Common myeloid progenitor, CD34-positive (primary cell): ENCODE results near the gene NPFF.

Experiments
- CTCF ChIA-PET: fragments of 350-600 bp; sonication (Branson Sonifier 250); formaldehyde crosslinking; loops from one replicate; lab custom pipeline; 2021; ENCODE audit warnings: antibody characterized with exemption; lab: Charles Lee
- POLR2A ChIA-PET: fragments of 350-600 bp; sonication (Branson Sonifier 250); formaldehyde crosslinking; loops from one replicate; lab custom pipeline; 2021; ENCODE audit warnings: antibody characterized with exemption; lab: Charles Lee
- DNase-seq, 3 donors: peaks; one replicate each; pipeline versions ENCODE4 v3.0.0 to v3.0.0-alpha.2; 2013
- H3K27ac ChIP-seq, 2 experiments: 1 replicate in 1 of 2; 2 replicates in 1 of 2; pipeline ENCODE4 v1.7.0; 2013; ENCODE audit warnings: inconsistent platforms in 2 of 2, low read length in 2 of 2, mild to moderate bottlenecking in 2 of 2, low read depth in 1 of 2, moderate library complexity in 1 of 2; ENCODE audit not compliant: severe bottlenecking in 2 of 2, insufficient read depth in 1 of 2, poor library complexity in 1 of 2
- H3K27me3 ChIP-seq, 5 experiments: replicated peaks in 2 of 5; 1 replicate in 3 of 5; 2 replicates in 2 of 5; pipeline versions ENCODE4 v1.6.1 to v1.7.0; 2013; ENCODE audit warnings: low read length in 4 of 5, mild to moderate bottlenecking in 2 of 5, moderate library complexity in 2 of 5, inconsistent platforms in 1 of 5; ENCODE audit not compliant: insufficient read depth in 5 of 5, control insufficient read depth in 4 of 5
- H3K36me3 ChIP-seq, 4 experiments: 1 replicate in 2 of 4; 2 replicates in 2 of 4; pipeline versions ENCODE4 v1.6.1 to v1.7.0; 2013; ENCODE audit warnings: low read length in 3 of 4, control low read depth in 1 of 4, mild to moderate bottlenecking in 1 of 4; ENCODE audit not compliant: control insufficient read depth in 4 of 4, insufficient read depth in 4 of 4
- H3K4me1 ChIP-seq, 4 experiments: 1 replicate in 3 of 4; 2 replicates in 1 of 4; pipeline versions ENCODE4 v1.6.1 to v1.7.1; 2013; ENCODE audit warnings: low read length in 3 of 4, mild to moderate bottlenecking in 3 of 4, control low read depth in 1 of 4, inconsistent platforms in 1 of 4, moderate library complexity in 1 of 4; ENCODE audit not compliant: control insufficient read depth in 4 of 4, insufficient read depth in 4 of 4; ENCODE audit errors: control extremely low read depth in 1 of 4
- H3K4me3 ChIP-seq, 7 experiments: 1 replicate in 4 of 7; 2 replicates in 3 of 7; pipeline versions ENCODE4 v1.5.1 to v1.7.0; 2013; ENCODE audit warnings: mild to moderate bottlenecking in 7 of 7, low read length in 6 of 7, moderate library complexity in 6 of 7, inconsistent platforms in 2 of 7, low read depth in 2 of 7, control low read depth in 1 of 7; ENCODE audit not compliant: insufficient read depth in 4 of 7, control insufficient read depth in 1 of 7; ENCODE audit errors: extremely low read depth in 1 of 7
- H3K9me3 ChIP-seq, 5 experiments: 1 replicate in 4 of 5; 2 replicates in 1 of 5; pipeline versions ENCODE4 v1.6.1 to v1.7.1; 2013; ENCODE audit warnings: low read length in 4 of 5, mild to moderate bottlenecking in 2 of 5, inconsistent platforms in 1 of 5, low read depth in 1 of 5, moderate library complexity in 1 of 5; ENCODE audit not compliant: control insufficient read depth in 4 of 5, insufficient read depth in 2 of 5; ENCODE audit errors: control extremely low read depth in 1 of 5
- WGBS: methylation state at CpG from one replicate; pipeline ENCODE4 v1.1.5; 2013; ENCODE audit not compliant: insufficient coverage; 5-methylcytosine and 5-hydroxymethylcytosine counted together

The NPFF gene

DNA sequence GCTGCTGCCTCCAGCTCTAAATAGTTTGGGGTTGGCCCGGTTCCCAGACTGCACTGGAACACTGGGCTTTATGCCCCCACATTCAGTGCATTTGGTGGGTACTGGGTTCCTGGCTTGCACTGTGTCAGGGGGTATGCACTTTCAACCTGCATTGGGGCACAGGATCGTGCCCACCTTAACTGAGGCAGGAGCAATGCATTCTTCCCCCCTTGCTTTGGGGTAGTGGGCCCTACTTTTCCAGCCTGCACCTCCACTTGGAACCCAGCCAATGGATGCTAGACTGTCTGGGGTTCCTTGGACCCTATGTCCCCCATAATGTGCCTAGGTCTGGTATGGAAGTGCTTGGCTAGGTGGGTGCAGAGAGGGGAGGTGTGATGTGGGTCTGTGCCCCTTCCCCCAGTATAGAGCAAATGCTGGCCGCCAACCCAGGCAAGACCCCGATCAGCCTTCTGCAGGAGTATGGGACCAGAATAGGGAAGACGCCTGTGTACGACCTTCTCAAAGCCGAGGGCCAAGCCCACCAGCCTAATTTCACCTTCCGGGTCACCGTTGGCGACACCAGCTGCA, 5.6 kb downstream of the NPFF start:
- Histone ChIP-seq H3K4me1 (peaks cover 4 to 49% (median 34%) of the 10 kb centered on the region in 4 experiments), H3K4me3 (peak overlapping the region; percentile 37 to 84 (median 73)), H3K36me3 (peaks cover 8 to 37% (median 29%) of the 10 kb centered on the region in 4 experiments), H3K27me3 (no peaks in the 10 kb centered on the region), H3K9me3 (no peaks in the 10 kb centered on the region), H3K27ac (peak overlapping the region; percentile 86 to 95)
- ChIA-PET CTCF (interaction anchor here (1.0 to 2.0 kb wide), 7 partner anchors 9 to 179 kb away, joined by 3 to 7 read pairs (median 5); no protein-coding TSS in a partner anchor), POLR2A (interaction anchor here (0.9 to 1.9 kb wide), 4 partner anchors 13 to 32 kb away, joined by 3 to 6 read pairs (median 4); no protein-coding TSS in a partner anchor)
- no peak for DNase-seq
- WGBS = 92% methylated on average over 8 of the region's 10 CpGs

- Histone ChIP-seq H3K27me3 (no peaks in the 10 kb centered on the region), H3K9me3 (no peaks in the 10 kb centered on the region), H3K4me1 (peaks cover 6 to 55% (median 35%) of the 10 kb centered on the region in 4 experiments), H3K36me3 (peaks cover 7 to 30% (median 23%) of the 10 kb centered on the region in 4 experiments), H3K4me3 (peak within 1 kb of the TSS; percentile 47 to 84 (median 73)), H3K27ac (peak within 1 kb of the TSS; percentile 86 to 95)
- peak; percentile 99 to 100 (median 100) for DNase-seq
- POLR2A ChIA-PET = interaction anchor here (0.5 to 1.9 kb wide), 12 partner anchors 9 to 180 kb away, joined by 3 to 11 read pairs (median 3); partner anchors contain the start of gene AAAS
- CTCF ChIA-PET = interaction anchor here (0.9 to 2.0 kb wide), 11 partner anchors 9 to 180 kb away, joined by 3 to 7 read pairs (median 5); partner anchors contain the start of gene AAAS
- 0% methylated on average over 63 of the region's 74 CpGs for WGBS
These were observed 6.3 kb downstream of the NPFF start, which contains the start of gene TARBP2 for GRCh38 chr12:53500776-53501614. Gene TARBP2 (plus strand): TSS chr12:53501283. CDS start chr12:53501409, 126 bp downstream.

- Histone ChIP-seq H3K4me1 (peaks cover 6 to 59% (median 35%) of the 10 kb centered on the region in 4 experiments), H3K36me3 (peaks cover 3 to 23% (median 16%) of the 10 kb centered on the region in 4 experiments), H3K4me3 (peak overlapping the region; percentile 20 to 84 (median 73)), H3K9me3 (no peaks in the 10 kb centered on the region), H3K27ac (peak overlapping the region; percentile 86 to 95), H3K27me3 (no peaks in the 10 kb centered on the region)
- 2% methylated on average over 17 of the region's 17 CpGs for WGBS
- CTCF ChIA-PET = interaction anchor here (0.9 to 2.0 kb wide), 12 partner anchors 8 to 179 kb away, joined by 3 to 7 read pairs (median 5); partner anchors contain the start of gene AAAS
- DNase-seq = peak; percentile 53 to 70 (median 67)
- POLR2A ChIA-PET = interaction anchor here (0.8 to 1.9 kb wide), 10 partner anchors 8 to 179 kb away, joined by 3 to 11 read pairs (median 3); partner anchors contain the start of gene AAAS
These were observed 7.0 kb downstream of the NPFF start for GRCh38 chr12:53500142-53500775.

- Histone ChIP-seq H3K27me3 (no peaks in the 10 kb centered on the region), H3K4me1 (peaks cover 6 to 62% (median 38%) of the 10 kb centered on the region in 4 experiments), H3K4me3 (peak within 1 kb of the TSS; percentile 40 to 84 (median 73)), H3K36me3 (peaks cover 0 to 15% (median 8%) of the 10 kb centered on the region in 4 experiments), H3K9me3 (no peaks in the 10 kb centered on the region), H3K27ac (peak within 1 kb of the TSS; percentile 86 to 95)
- 1% methylated on average over 30 of the region's 51 CpGs for WGBS
- ChIA-PET POLR2A (interaction anchor here (1.1 to 1.9 kb wide), 4 partner anchors 8 to 178 kb away, joined by 3 to 11 read pairs (median 4); partner anchors contain the start of gene AAAS), CTCF (interaction anchor here (1.3 to 2.5 kb wide), 5 partner anchors 9 to 17 kb away, joined by 4 to 10 read pairs (median 5); no protein-coding TSS in a partner anchor)
- DNase-seq = peak in 1 of 3 donors; percentile 52
These were observed 7.8 kb downstream of the NPFF start, which contains the start of gene MAP3K12 for GRCh38 chr12:53499266-53500141. Gene MAP3K12 (minus strand): TSS chr12:53499458. CDS start chr12:53487391, 12,067 bp downstream.

- H3K27ac ChIP-seq = no peak overlapping the region
- 94% methylated on average over 2 of the region's 2 CpGs for WGBS
- POLR2A ChIA-PET = interaction anchor here (0.6 kb wide), 1 partner anchor 67 kb away, joined by 3 read pairs; no protein-coding TSS in a partner anchor
These were observed 9.1 kb downstream of the NPFF start for GRCh38 chr12:53498235-53498630.

More at GRCh38 chr12:53498235-53498630, 9.1 kb downstream of the NPFF start:
- H3K27me3 ChIP-seq = no peaks in the 10 kb centered on the region
- peaks cover 0 to 2% (median 0%) of the 10 kb centered on the region in 4 experiments for H3K36me3 ChIP-seq
- peaks cover 12 to 75% (median 50%) of the 10 kb centered on the region in 4 experiments for H3K4me1 ChIP-seq
- H3K4me3 ChIP-seq = peak overlapping the region in 1 of 7 experiments; percentile 75
- H3K9me3 ChIP-seq = no peaks in the 10 kb centered on the region
- CTCF ChIA-PET = interaction anchor here (2.2 to 2.5 kb wide), 2 partner anchors 10 to 16 kb away, joined by 9 to 10 read pairs; partner anchors contain the start of gene NPFF
- no peak for DNase-seq
